Fibroblast of villous mesenchyme (primary cell): ENCODE measurements around the gene SLC35A3. TPM values are rescaled to one million over a fixed set of nuclear protein-coding genes. Genes with fewer than 3 reads are reported as not detected.
A peak's percentile ranks its signal among the peaks of the same experiment; 100 is the strongest.

Experiments used
- DNase-seq: peaks from one replicate; pipeline ENCODE4 v3.0.0-alpha.2; 2010; ENCODE audit warnings: low read depth
- H3K4me3 ChIP-seq: 2 replicates; pipeline ENCODE4 v1.5.1; 2011; ENCODE audit warnings: low read depth, mild to moderate bottlenecking, low read length
- total RNA-seq: library from RNA; depleted of rRNA; stranded (reverse); fragments of >200 nt; gene quantifications from 2 replicates; pipeline ENCODE4 v1.2.3, GENCODE V29; 2012
- TF ChIP-seq, protein P1 (sequence below): IDR thresholded peaks from 2 replicates; pipeline ENCODE4 v1.5.1; 2012; ENCODE audit warnings: low read depth, mild to moderate bottlenecking, low read length; ENCODE audit not compliant: insufficient read depth

The SLC35A3 gene
- total RNA-seq, 1 donor, result 28.1 TPM

DNA sequence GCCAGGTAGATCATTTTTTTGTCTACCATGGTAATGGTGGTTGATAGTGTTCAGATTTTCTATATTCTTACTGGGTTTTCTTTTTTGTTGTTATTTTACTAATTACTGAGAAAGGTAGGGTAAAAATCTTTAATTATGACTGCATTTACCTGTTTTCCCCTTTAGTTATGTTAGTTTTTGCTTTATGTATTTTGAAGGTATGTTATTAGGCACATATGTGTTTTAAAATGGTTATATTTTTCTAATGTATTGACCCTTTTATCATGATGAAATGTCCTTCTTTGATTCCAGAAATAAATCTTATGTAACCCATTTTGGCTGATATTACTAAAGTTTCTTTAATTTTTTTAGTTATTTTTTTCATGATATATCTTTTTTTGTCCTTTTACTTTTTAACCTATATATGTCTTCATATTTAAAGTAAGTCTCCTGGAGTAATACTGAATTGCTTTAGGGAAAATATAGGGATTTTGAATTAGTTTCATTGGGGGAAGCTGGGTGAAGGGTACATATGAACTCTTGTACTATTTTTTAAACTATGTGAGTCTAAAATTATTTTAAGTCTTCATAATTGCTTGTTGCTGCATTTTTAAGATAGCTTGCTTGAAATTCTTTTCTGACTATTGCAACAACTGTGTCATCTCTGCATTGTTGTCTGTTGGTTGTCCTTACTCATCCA is 22.4 kb downstream of the SLC35A3 start:
- TF ChIP-seq, protein P1, sequence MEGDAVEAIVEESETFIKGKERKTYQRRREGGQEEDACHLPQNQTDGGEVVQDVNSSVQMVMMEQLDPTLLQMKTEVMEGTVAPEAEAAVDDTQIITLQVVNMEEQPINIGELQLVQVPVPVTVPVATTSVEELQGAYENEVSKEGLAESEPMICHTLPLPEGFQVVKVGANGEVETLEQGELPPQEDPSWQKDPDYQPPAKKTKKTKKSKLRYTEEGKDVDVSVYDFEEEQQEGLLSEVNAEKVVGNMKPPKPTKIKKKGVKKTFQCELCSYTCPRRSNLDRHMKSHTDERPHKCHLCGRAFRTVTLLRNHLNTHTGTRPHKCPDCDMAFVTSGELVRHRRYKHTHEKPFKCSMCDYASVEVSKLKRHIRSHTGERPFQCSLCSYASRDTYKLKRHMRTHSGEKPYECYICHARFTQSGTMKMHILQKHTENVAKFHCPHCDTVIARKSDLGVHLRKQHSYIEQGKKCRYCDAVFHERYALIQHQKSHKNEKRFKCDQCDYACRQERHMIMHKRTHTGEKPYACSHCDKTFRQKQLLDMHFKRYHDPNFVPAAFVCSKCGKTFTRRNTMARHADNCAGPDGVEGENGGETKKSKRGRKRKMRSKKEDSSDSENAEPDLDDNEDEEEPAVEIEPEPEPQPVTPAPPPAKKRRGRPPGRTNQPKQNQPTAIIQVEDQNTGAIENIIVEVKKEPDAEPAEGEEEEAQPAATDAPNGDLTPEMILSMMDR, result no peak
- H3K4me3 ChIP-seq, result no peak overlapping the region
- DNase-seq, result peak; percentile 37

- TF ChIP-seq, protein P1, result no peak
- H3K4me3 ChIP-seq, result no peak overlapping the region
- DNase-seq, result peak; percentile 40
These were observed 23.1 kb downstream of the SLC35A3 start for GRCh38 chr1:99992760-99993467.

- DNase-seq, result no peak
- no peak overlapping the region for H3K4me3 ChIP-seq
- TF ChIP-seq, protein P1, result no peak
These were observed 23.7 kb downstream of the SLC35A3 start for GRCh38 chr1:99993468-99993845.

- no peak overlapping the region for H3K4me3 ChIP-seq
- no peak for DNase-seq
- TF ChIP-seq, protein P1, result no peak
These were observed 24.7 kb downstream of the SLC35A3 start for GRCh38 chr1:99994496-99994895.

GRCh38 chr1:99996951-99997350 is 27.2 kb downstream of the SLC35A3 start:
- DNase-seq, result no peak
- TF ChIP-seq, protein P1, result no peak
- H3K4me3 ChIP-seq, result no peak overlapping the region

- no peak for DNase-seq
- no peak overlapping the region for H3K4me3 ChIP-seq
- TF ChIP-seq, protein P1, result no peak
These were observed 31.7 kb downstream of the SLC35A3 start for GRCh38 chr1:100001462-100001861.
